SK-N-SH (cell line): Measurements from ENCODE around the gene PELI2.

Source experiments
- CTCF ChIP-seq: fragments of 200-600 bp; sonication (generic); IDR thresholded peaks from 2 replicates; pipeline ENCODE4 v1.6.1; 2017; ENCODE audit warnings: antibody characterized with exemption, mild to moderate bottlenecking, moderate library complexity
- FOSL2 ChIP-seq: IDR thresholded peaks from 2 replicates; pipeline ENCODE4 v1.4.0; 2012; ENCODE audit warnings: low read depth, mild to moderate bottlenecking, moderate library complexity, borderline replicate concordance
- FOXJ3 ChIP-seq: sonication (generic); formaldehyde crosslinking; IDR thresholded peaks from 2 replicates; pipeline ENCODE4 v1.5.1; 2020; ENCODE audit warnings: mild to moderate bottlenecking, missing genetic modification reagents
- FOXM1 ChIP-seq: IDR thresholded peaks from 2 replicates; pipeline ENCODE4 v1.4.0; 2012; ENCODE audit warnings: low read depth, mild to moderate bottlenecking
- TCF12 ChIP-seq: IDR thresholded peaks from 2 replicates; pipeline ENCODE4 v1.4.0; 2012
- YY1 ChIP-seq: IDR thresholded peaks from 2 replicates; pipeline ENCODE4 v1.4.0; 2012; ENCODE audit warnings: low read depth, mild to moderate bottlenecking

- TF ChIP-seq FOXJ3 (no peak), CTCF (no peak), YY1 (no peak), FOXM1 (no peak), FOSL2 (no peak), TCF12 (no peak)
These were observed 213.5 kb downstream of the PELI2 start for GRCh38 chr14:56331592-56332216.
